Measurements from ENCODE around the gene MRTO4. TPM values are rescaled to one million over a fixed set of nuclear protein-coding genes. Genes with fewer than 3 reads are reported as not detected.
A peak's percentile ranks its signal among the peaks of the same experiment; 100 is the strongest.

Gene MRTO4
- total and polyA plus RNA-seq, 9 of the 15 experiments (the other 6 are each of a cell fraction or from before 2014, with no cell fraction given): 62.0 to 173 (median 146) TPM

DNA sequence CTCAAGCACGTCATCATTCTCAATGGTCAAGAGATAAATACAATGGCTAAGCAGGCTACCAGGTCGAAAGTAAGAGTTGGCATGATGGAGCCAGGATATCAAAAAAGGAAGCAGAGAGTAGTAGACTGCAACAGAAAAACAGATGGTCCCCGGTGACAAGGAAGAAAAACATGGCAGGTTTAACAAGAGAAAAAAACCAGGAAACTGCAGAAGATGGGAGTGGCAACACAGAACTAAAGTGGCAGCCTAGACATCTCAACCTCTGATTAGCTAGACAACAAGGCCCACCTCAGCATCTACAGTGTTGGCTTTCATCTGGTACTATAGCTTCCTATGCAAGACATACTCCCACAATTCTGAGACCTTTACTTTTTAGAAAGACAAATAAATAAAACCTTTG, 44.7 kb upstream of the MRTO4 start:
- Histone ChIP-seq H3K4me1 (replicated peaks in 1 of 2; ENCODE audit: control insufficient read depth in 2 of 2, insufficient read depth in 2 of 2, low read length in 2 of 2) (peaks cover 23 to 45% of the 10 kb centered on the region in 2 experiments), H3K4me3 (no peak overlapping the region), H3K36me3 (ENCODE audit: control insufficient read depth, insufficient read depth, low read length) (peaks cover 51% of the 10 kb centered on the region), H3K27me3 (ENCODE audit: control insufficient read depth in 2 of 2, insufficient read depth in 2 of 2, low read length in 2 of 2) (no peaks in the 10 kb centered on the region), H2AFZ (ENCODE audit: low read depth, low read length) (no peak overlapping the region), H3K27ac (ENCODE audit: extremely low read depth, low read depth, low read length) (no peak overlapping the region), H3K4me2 (ENCODE audit: insufficient read depth, low read length) (peak overlapping the region; percentile 28), H3K9me1 (ENCODE audit: control insufficient read depth, insufficient read depth, low read length) (peaks cover 10% of the 10 kb centered on the region), H3K9me3 (replicated peaks; ENCODE audit: control insufficient read depth, insufficient read depth, low read depth, low read length) (no peaks in the 10 kb centered on the region), H4K20me1 (replicated peaks; ENCODE audit: control insufficient read depth, insufficient read depth, low read length) (peaks cover 49% of the 10 kb centered on the region), H3K79me2 (ENCODE audit: control insufficient read depth, insufficient read depth, low read length) (peaks cover 100% of the 10 kb centered on the region), H3K9ac (ENCODE audit: insufficient read depth in 1 of 2, low read depth in 2 of 2, low read length in 2 of 2) (no peak overlapping the region)
- ATAC-seq (no peak), DNase-seq (ENCODE audit: extremely low read depth in 1 of 4, low spot score in 3 of 4) (peak in 1 of 4 experiments; percentile 28), FAIRE-seq (no peak)
- intact Hi-C loops (cut with micrococcal nuclease): no loop called here
- CTCF ChIA-PET (ENCODE audit: low intra/inter-chr PET ratio): no interaction called here
- POLR2A ChIA-PET: interaction anchor here (0.6 to 6.4 kb wide), 6 partner anchors 8 to 61 kb away, joined by 3 to 42 read pairs (median 8); no protein-coding TSS in a partner anchor
- no TSS peak for BruUV-seq (replicated peaks)
- in situ Hi-C loops (cut with MboI): no loop called here
- 33% methylated on average over 3 of the region's 3 CpGs for WGBS (ENCODE audit: insufficient coverage, low coverage, missing lambda C conversion rate)
- TF ChIP-seq DNMT1 (IDR thresholded peaks at IDR 0.05): no peak
- TF ChIP-seq ZNF134 (CRISPR knock-in tag; conservative IDR thresholded peaks at IDR 0.05): 0 out of 2 replicates have a peak, but pooled peaks have one; percentile 63
- TF ChIP-seq RFX5 (IDR thresholded peaks at IDR 0.05; ENCODE audit: low read depth, low read length): no peak
- no peak for TF ChIP-seq CREBBP (IDR thresholded peaks at IDR 0.05; ENCODE audit: low read depth, low read length)
- TF ChIP-seq SRSF1 (IDR thresholded peaks at IDR 0.05; ENCODE audit: low read depth, low read length): no peak
- peak in 1 of 3 experiments; percentile 14 for TF ChIP-seq YY1 (IDR thresholded peaks at IDR 0.05; ENCODE audit: borderline replicate concordance in 1 of 3, control insufficient read depth in 1 of 3, extremely low read depth in 1 of 3, insufficient read depth in 3 of 3, insufficient read length in 1 of 3, insufficient replicate concordance in 2 of 3, low read depth in 1 of 3, low read length in 2 of 3)
- TF ChIP-seq, protein P1, sequence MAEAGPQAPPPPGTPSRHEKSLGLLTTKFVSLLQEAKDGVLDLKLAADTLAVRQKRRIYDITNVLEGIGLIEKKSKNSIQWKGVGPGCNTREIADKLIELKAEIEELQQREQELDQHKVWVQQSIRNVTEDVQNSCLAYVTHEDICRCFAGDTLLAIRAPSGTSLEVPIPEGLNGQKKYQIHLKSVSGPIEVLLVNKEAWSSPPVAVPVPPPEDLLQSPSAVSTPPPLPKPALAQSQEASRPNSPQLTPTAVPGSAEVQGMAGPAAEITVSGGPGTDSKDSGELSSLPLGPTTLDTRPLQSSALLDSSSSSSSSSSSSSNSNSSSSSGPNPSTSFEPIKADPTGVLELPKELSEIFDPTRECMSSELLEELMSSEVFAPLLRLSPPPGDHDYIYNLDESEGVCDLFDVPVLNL (CRISPR knock-in tag; IDR thresholded peaks at IDR 0.05; ENCODE audit: low read depth): no peak
- TF ChIP-seq, protein P2, sequence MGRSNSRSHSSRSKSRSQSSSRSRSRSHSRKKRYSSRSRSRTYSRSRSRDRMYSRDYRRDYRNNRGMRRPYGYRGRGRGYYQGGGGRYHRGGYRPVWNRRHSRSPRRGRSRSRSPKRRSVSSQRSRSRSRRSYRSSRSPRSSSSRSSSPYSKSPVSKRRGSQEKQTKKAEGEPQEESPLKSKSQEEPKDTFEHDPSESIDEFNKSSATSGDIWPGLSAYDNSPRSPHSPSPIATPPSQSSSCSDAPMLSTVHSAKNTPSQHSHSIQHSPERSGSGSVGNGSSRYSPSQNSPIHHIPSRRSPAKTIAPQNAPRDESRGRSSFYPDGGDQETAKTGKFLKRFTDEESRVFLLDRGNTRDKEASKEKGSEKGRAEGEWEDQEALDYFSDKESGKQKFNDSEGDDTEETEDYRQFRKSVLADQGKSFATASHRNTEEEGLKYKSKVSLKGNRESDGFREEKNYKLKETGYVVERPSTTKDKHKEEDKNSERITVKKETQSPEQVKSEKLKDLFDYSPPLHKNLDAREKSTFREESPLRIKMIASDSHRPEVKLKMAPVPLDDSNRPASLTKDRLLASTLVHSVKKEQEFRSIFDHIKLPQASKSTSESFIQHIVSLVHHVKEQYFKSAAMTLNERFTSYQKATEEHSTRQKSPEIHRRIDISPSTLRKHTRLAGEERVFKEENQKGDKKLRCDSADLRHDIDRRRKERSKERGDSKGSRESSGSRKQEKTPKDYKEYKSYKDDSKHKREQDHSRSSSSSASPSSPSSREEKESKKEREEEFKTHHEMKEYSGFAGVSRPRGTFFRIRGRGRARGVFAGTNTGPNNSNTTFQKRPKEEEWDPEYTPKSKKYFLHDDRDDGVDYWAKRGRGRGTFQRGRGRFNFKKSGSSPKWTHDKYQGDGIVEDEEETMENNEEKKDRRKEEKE (IDR thresholded peaks at IDR 0.05; ENCODE audit: borderline replicate concordance in 1 of 2, control insufficient read depth in 1 of 2, low read depth in 2 of 2, low read length in 1 of 2): no peak
- TF ChIP-seq CEBPB (tag; IDR thresholded peaks at IDR 0.05): no peak
- TF ChIP-seq, protein P3, sequence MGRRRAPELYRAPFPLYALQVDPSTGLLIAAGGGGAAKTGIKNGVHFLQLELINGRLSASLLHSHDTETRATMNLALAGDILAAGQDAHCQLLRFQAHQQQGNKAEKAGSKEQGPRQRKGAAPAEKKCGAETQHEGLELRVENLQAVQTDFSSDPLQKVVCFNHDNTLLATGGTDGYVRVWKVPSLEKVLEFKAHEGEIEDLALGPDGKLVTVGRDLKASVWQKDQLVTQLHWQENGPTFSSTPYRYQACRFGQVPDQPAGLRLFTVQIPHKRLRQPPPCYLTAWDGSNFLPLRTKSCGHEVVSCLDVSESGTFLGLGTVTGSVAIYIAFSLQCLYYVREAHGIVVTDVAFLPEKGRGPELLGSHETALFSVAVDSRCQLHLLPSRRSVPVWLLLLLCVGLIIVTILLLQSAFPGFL (CRISPR knock-in tag; IDR thresholded peaks at IDR 0.05): 0 out of 2 replicates have a peak, but pooled peaks have one; percentile 15
- TF ChIP-seq LARP7 (IDR thresholded peaks at IDR 0.05): 0 out of 2 replicates have a peak, but pooled peaks have one; percentile 20
- TF ChIP-seq PYGO2 (tag; IDR thresholded peaks at IDR 0.05): no peak

All from K562 (cell line).